Measurements from ENCODE around the gene CRHR1.
"Not testable (repeated sequence)": the region's sequence is repeated elsewhere in the genome, so short reads cannot be mapped to it uniquely, and the experiment has no call there.

CRHR1 gene

GRCh38 chr17:45784293-45784740 lies at the start of gene CRHR1:
CRHR1 (plus strand) TSS chr17:45784320; CDS start chr17:45784545, 225 bp downstream.
- no peak for DNase-seq

DNA sequence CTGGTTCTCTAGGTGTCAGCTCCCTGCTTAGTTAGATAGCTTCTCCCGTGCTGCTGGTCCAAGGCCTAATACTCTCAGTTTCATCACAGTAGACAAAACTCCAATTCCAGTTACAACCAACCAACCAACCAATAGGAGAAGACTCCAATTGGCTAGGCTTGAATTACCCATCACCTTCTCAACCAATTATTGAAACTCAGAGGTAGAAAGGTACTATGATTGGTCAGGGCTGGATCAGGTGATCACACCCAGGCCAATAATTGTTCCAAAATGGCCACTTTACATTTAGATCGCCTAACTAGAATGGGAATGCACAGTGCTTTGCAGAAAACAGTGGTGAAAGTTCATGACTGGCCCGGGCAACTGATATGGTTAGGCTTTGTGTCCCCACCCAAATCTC lies 49.5 kb upstream of the CRHR1 start:
- DNase-seq: no peak

DNA sequence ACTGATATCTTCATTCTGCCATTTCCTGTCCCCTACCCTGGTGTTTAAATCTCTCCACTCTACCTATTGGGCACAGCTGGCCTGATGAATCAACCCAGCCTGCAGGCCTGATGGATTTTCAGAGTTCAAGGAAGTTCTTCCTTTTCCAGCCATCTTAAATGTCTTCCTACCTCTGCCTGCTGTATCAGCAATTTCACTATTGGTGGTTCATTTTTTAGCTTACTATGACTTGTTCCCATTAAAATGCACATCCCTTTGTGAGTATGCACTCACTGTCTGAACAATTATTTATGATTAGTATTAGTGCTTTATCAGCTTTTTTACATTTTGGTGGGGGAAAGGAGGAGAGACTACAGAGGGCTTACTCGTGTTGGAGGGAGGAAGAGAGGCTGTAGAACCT lies 48.6 kb upstream of the CRHR1 start:
- DNase-seq: no peak

DNA sequence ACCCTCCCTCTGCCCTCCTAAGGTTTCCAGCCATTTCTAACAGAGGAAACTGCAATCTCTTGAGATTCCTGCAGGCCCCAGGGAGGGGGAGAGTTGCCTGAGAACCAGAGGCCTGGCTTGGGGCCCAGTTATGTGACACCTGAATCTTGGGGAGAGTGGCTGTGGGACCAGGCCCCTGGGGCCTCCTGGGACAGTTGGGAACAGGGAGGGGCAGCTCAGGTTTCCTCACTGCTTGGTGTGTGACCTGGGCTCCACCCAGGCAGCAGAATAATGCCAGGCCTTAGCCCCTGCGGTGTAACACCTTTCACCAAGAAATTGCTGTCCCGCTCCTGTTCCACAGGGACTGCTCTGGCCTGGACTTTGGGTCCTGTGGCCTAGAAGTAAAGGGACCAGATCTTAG lies 44.3 kb upstream of the CRHR1 start:
- no peak for DNase-seq

- peak; percentile 20 for DNase-seq
These were observed 43.4 kb upstream of the CRHR1 start for GRCh38 chr17:45740553-45741330.

GRCh38 chr17:45742251-45742650 lies 41.9 kb upstream of the CRHR1 start:
- no peak for DNase-seq

- no peak for DNase-seq
These were observed 40.3 kb upstream of the CRHR1 start for GRCh38 chr17:45743626-45744326.

DNA sequence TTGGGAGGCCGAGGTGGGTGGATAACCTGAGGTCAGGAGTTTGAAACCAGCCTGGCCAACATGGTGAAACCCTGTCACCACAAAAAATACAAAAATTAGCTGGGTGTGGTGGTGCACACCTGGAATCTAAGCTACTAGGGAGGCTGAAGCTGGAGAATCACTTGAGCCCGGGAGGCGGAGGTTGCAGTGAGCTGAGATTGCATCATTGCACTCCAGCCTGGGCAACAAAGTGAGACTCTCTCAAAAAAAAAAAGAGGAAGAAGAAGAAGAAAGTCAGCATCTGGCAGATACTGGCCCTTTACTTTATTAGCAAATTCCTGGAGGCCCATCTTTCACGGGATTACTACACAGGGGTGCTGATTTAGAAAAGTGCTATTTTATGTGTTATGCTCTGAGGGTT lies 39.3 kb upstream of the CRHR1 start:
- not testable (repeated sequence) for DNase-seq

DNA sequence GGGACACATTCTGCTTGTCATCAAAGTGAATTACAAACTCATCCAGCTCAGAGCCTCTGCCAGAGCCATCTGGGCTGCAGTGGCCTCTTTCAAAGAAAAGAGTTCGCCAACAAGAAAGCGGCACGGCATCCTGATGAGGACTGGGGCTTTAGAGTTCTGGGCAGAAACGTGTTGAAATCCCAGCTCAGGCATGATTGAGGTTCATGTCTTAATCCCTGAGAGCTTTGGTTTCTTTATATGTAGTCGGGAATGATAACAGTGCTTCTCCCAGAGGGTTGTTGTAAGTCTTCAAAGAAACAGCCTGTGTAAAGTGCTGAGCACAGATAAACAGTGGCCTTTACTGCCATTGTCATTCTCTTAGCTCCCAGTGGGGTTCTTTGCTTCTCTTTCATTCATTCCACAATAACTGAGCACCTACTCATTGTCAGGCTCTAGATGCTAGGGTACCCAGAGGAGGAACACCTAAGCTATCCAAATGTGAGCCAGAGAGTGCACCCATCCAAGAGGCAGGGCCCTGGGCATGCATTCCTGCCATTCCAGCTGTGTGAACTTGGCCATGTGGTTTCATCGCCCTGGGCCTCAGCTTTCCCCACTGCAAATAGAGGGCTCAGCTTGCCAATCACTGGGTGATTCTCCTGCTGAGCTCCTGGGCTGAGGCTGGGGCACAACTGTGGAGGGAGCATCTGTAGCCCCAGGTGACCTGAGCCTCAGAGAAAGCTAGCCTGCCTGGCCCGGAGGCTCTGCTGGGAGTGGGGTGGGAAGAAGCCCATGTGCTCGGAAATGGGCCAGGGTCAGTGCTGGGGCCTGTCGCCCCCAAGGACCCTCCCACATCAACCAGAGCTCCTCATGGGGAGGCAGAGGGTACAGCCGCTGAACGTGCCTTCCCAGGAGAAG lies 38.3 kb upstream of the CRHR1 start:
- no peak for DNase-seq

- DNase-seq: no peak
These were observed 36.2 kb upstream of the CRHR1 start for GRCh38 chr17:45747911-45748310.

DNA sequence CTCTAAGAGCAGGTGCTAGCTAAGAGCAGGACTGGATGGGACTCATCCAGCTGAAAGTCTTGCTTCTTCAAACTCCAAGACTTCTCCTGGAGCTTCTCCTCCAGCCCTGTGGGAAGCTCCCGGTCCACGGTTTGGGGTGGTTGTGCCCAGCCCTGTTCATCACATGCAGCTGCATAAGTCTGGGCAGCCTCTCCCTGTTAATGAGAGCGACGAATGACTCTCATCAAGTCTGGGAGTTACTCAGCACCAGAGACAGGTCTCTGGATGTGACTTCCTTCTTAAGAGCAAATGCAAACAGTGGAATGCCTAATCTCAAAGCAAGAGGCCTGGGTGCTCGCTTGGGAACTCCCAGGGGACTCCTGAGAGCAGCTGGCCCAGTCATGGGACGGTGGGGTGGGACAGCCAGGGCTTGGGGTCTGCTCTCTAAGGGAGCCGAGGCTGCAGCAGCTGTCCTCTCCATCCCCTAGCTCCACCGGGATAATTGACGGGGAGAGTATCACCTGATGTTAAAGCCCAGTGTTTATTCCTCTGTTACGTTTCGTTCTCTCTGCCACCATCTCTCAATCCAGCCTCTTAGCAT lies 35.3 kb upstream of the CRHR1 start:
- DNase-seq: no peak

DNA sequence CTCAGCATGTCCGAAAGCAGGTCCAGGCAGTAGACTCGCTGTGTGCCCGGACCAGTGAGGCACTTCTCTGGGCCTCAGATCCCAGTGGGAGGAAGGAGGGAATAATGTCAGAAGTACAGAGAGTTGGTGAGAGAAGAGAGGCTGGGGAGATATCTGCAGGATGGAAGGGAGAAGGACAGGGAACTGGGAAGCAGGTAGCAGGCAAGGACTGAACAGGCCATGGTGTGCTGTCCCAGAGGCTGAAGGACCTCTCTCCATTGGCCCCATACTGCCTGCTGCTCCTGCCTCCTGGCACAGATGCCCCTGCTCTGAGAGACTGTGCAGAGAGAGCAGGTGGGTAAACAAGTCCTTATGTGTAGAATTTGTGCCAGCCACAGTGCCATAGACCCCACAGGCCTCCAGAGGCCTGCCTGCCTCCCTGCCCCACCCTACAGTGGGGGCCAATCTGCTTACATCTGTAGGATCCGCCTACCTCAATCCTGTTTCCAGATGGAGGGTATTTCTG lies 34.2 kb upstream of the CRHR1 start:
- DNase-seq: no peak

GRCh38 chr17:45750779-45751440 lies 33.2 kb upstream of the CRHR1 start:
- no peak for DNase-seq

DNA sequence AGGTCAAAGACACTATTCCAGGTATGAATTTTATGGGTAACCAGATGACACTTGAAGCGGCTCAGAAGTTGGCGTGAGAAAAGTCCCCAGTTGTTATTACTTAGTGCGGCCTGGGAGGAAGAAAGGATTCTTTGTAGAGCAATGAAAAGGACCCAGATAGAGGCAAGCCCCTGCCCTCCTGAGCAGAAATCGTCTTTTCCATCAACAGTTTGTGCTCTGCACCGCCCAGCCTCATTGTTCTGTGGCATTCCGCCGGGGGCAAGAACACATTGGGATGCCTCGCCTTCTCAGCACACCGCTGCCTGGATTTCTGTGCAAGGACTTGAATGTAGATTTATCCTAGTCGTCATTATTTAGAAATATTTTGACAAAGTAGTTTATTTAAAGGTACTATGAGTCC lies 32.7 kb upstream of the CRHR1 start:
- no peak for DNase-seq

DNA sequence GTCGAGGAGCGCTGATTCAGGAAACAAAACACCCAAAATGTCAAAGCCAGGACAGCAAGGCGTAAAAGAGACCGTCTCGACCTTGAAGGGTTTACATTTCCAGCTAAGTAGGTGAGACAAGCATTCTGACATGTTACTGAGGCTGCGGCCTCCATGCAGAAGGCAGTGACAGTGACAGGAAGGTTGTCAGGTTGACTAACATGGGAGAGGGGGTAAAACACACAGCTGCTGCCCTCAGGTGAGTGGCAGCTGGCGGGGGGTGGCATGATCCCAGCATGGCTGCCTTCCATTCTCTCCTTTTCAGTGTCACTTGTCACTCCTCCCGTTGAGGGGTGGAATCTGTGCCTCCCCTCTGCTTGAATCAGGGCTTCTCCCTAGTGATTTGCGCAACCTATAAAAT lies 31.9 kb upstream of the CRHR1 start:
- DNase-seq: no peak

DNA sequence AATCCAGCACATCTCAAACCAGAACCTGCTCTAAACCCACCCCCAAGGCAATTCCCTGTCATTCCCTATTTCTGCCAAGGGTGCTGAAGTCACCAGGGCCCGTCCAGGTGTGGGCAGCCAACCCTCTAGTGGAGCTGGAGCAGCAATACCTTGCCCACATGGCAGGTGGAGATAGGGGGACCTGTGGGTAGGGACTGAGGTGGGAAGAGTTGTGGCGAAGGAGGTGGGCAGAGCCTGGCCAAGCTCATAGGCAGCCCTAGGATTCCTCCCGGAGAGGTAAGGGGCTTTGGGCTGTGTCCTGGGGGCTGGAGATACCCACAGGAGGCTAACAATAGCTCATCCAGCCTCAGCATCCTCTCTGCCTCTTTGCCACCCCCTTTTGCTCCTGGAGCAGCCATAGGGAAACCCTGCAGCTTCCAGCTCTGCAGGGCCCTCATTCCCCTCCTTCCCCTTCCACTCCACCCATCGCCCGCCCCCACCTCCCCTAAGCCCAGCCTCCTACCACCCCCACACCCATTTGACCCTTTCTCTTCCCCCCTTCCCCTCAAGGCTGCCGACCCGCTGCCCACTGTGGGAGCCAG lies 30.4 kb upstream of the CRHR1 start:
- DNase-seq: no peak

GRCh38 chr17:45755050-45755449 lies 29.1 kb upstream of the CRHR1 start:
- DNase-seq: no peak

DNA sequence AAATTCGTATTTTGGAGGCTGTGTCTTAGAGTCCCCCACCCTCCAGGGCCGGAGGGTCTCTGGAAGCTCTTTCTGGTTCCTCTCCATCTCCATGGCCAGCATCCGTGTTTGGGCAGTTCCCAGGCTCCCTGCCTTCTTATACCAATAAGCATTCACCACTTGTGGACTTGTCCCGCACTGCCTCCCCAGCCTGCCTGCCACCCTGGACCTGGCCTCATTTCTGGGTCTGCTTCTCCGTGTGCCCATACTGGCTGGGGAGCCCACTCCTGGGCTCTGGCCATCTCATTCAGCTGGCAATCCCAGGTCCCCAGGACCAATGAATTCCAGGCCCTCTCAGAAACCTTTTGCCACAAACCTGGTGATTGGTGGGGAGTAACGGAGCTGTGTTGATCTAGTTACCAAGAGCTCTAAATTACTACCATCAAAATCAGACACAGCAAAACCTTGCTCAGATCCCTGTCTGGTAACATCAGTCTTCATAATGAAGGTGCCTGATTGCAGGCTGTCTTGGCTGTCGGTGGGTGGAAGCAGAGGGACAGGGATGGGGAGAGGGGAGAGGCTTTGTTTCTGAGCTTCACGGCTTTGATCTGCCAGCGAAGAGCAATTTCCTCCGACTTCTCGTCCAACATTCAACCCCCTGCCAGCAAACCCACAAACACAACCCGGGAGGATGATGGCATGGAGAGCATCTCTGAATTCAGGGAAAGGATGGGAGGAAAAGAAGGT lies 27.7 kb upstream of the CRHR1 start:
- DNase-seq: no peak

GRCh38 chr17:45757431-45758218 lies 26.5 kb upstream of the CRHR1 start:
- no peak for DNase-seq

DNA sequence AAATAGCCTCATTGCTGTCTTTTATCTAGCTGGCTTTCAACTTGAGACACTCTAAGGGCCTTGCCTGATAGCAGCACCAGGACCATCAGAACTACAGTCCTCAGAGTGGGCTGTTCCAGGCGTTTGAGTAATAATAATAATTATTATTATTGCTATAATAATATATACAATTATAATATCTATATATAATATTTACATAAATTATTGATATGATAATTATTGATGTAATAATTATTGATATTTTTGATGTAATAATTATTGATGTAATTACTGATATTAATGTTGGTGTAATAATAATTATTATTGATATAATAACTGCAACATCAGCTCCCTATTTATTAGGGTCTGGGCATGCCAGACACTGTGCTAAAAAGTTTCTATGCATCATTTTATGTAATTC lies 25.6 kb upstream of the CRHR1 start:
- no peak for DNase-seq

Measured in CD4-positive, alpha-beta T cell treated with Interleukin-12 subunit alpha and Interleukin-12 subunit beta, for 1 hour (primary cell).